DOHH2 (cell line): ENCODE results near the gene ARHGAP27.
"Not testable (repeated sequence)": the region's sequence is repeated elsewhere in the genome, so short reads cannot be mapped to it uniquely, and the experiment has no call there.

Experiments
- H3F3A ChIP-seq: fragments of 200-600 bp; sonication (generic), shearing (Covaris generic); 2 replicates; pipeline ENCODE4 v1.6.0; 2016; ENCODE audit warnings: antibody characterized with exemption, mild to moderate bottlenecking; ENCODE audit not compliant: control insufficient read depth, insufficient read depth
- H3K27ac ChIP-seq: fragments of 200-600 bp; sonication (generic); 2 replicates; pipeline ENCODE4 v1.5.1; 2014; ENCODE audit warnings: low read depth, mild to moderate bottlenecking, low read length, moderate library complexity
- H3K27me3 ChIP-seq: fragments of 200-600 bp; sonication (generic); 2 replicates; pipeline ENCODE4 v1.6.1; 2014; ENCODE audit warnings: mild to moderate bottlenecking, low read length, mixed read lengths; ENCODE audit not compliant: control insufficient read depth
- H3K36me3 ChIP-seq: fragments of 200-600 bp; sonication (generic); 2 replicates; pipeline ENCODE4 v1.6.1; 2014; ENCODE audit warnings: mild to moderate bottlenecking, low read length, moderate library complexity, mixed read lengths; ENCODE audit not compliant: control insufficient read depth
- H3K4me1 ChIP-seq: fragments of 200-600 bp; sonication (generic); 2 replicates; pipeline ENCODE4 v1.6.1; 2014; ENCODE audit warnings: mild to moderate bottlenecking, low read length, mixed read lengths; ENCODE audit not compliant: control insufficient read depth
- H3K4me2 ChIP-seq: fragments of 200-600 bp; sonication (generic); 2 replicates; pipeline ENCODE4 v1.6.0; 2014; ENCODE audit warnings: mild to moderate bottlenecking, low read length, moderate library complexity
- H3K4me3 ChIP-seq: fragments of 200-600 bp; sonication (generic); 2 replicates; pipeline ENCODE4 v1.5.1; 2014; ENCODE audit warnings: mild to moderate bottlenecking, low read length, mixed read lengths
- H3K79me2 ChIP-seq: fragments of 200-600 bp; sonication (generic); 2 replicates; pipeline ENCODE4 v1.6.1; 2014; ENCODE audit warnings: mild to moderate bottlenecking, low read length, mixed read lengths; ENCODE audit not compliant: control insufficient read depth
- H3K9me2 ChIP-seq: fragments of 200-600 bp; sonication (generic); replicated peaks from 2 replicates; pipeline ENCODE4 v1.6.1; 2014; ENCODE audit warnings: mild to moderate bottlenecking, low read length, mixed read lengths; ENCODE audit not compliant: control insufficient read depth
- H3K9me3 ChIP-seq: fragments of 200-600 bp; sonication (generic); 2 replicates; pipeline ENCODE4 v1.6.1; 2014; ENCODE audit warnings: antibody characterized with exemption, low read length, mixed read lengths; ENCODE audit not compliant: control insufficient read depth, insufficient read depth
- H4K20me1 ChIP-seq: fragments of 200-600 bp; sonication (generic); 2 replicates; pipeline ENCODE4 v1.6.0; 2014; ENCODE audit warnings: low read depth, mild to moderate bottlenecking, antibody characterized with exemption, low read length, moderate library complexity; ENCODE audit not compliant: control insufficient read depth, insufficient read depth
- CTCF ChIP-seq: fragments of 200-600 bp; sonication (generic); IDR thresholded peaks from one replicate; pipeline ENCODE4 v1.5.1; 2014; ENCODE audit warnings: antibody characterized with exemption, mild to moderate bottlenecking, low read depth, low read length; ENCODE audit not compliant: poor library complexity, severe bottlenecking
- EZH2phosphoT487 ChIP-seq: fragments of 200-600 bp; sonication (generic); IDR thresholded peaks from 2 replicates; pipeline ENCODE4 v1.6.1; 2017; ENCODE audit warnings: borderline replicate concordance, mild to moderate bottlenecking, antibody characterized with exemption, low read length, moderate library complexity, mixed read lengths

The ARHGAP27 gene

GRCh38 chr17:45441526-45442310, 9.0 kb upstream of the ARHGAP27 start:
- Histone ChIP-seq H3F3A (0 out of 2 replicates have a peak, but pooled peaks cover 2% of the 10 kb centered on the region), H3K79me2 (no peaks in the 10 kb centered on the region), H3K4me2 (no peak overlapping the region), H3K9me3 (no peaks in the 10 kb centered on the region), H3K27me3 (no peaks in the 10 kb centered on the region), H4K20me1 (no peaks in the 10 kb centered on the region), H3K36me3 (no peaks in the 10 kb centered on the region), H3K4me3 (no peak overlapping the region), H3K27ac (no peak overlapping the region), H3K9me2 (no peaks in the 10 kb centered on the region), H3K4me1 (peaks cover 17% of the 10 kb centered on the region)
- no peak for TF ChIP-seq CTCF

GRCh38 chr17:45440839-45441515, 8.3 kb upstream of the ARHGAP27 start:
- not testable (repeated sequence) for H3F3A ChIP-seq, H3K9me2 ChIP-seq, H3K36me3 ChIP-seq, H4K20me1 ChIP-seq, H3K4me3 ChIP-seq, H3K9me3 ChIP-seq, H3K79me2 ChIP-seq, H3K27ac ChIP-seq, H3K27me3 ChIP-seq
- Histone ChIP-seq H3K4me2 (peak overlapping the region; percentile 46), H3K4me1 (peaks cover 17% of the 10 kb centered on the region)

- no peaks in the 10 kb centered on the region for H3K36me3 ChIP-seq
- no peaks in the 10 kb centered on the region for H3K79me2 ChIP-seq
- no peaks in the 10 kb centered on the region for H3K9me3 ChIP-seq
- H4K20me1 ChIP-seq = no peaks in the 10 kb centered on the region
- H3K27ac ChIP-seq = no peak overlapping the region
- H3F3A ChIP-seq = 0 out of 2 replicates have a peak, but pooled peaks cover 2% of the 10 kb centered on the region
- H3K4me3 ChIP-seq = no peak overlapping the region
- peak overlapping the region; percentile 46 for H3K4me2 ChIP-seq
- peaks cover 17% of the 10 kb centered on the region for H3K4me1 ChIP-seq
- H3K9me2 ChIP-seq = no peaks in the 10 kb centered on the region
- TF ChIP-seq EZH2phosphoT487 (no peak), CTCF (no peak)
- no peaks in the 10 kb centered on the region for H3K27me3 ChIP-seq
Measured at GRCh38 chr17:45440161-45440778, 7.6 kb upstream of the ARHGAP27 start.
